ENCODE results near the gene CLDN24. TPM values are rescaled to one million over a fixed set of nuclear protein-coding genes. Genes with fewer than 3 reads are reported as not detected.
A peak's percentile ranks its signal among the peaks of the same experiment; 100 is the strongest.

CLDN24 gene
- total and polyA plus RNA-seq, 2 experiments from 2014 or later, result not detected

DNA sequence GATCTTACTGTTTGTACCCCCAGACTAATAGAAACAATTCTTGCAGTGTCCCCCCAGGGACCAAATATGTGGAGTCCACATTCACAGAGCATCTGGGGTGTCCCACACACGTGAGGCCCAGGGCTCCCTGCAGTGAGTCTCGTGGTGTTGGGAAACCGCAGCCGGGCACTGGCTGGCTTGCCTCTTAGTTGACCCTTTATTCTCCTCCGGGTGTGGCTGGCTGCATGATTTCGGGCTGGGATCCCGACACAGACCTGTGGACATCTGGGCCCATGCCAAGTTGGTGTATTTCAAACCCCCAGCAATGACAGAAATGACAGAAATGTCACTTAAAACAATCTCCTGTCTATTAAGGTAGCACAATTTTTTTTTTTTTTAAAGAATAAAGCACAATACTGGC is 15.6 kb upstream of the CLDN24 start:
- Histone ChIP-seq H3K4me1 (ENCODE audit: low read depth) (no peaks in the 10 kb centered on the region), H3K27me3 (no peaks in the 10 kb centered on the region), H3K36me3 (no peaks in the 10 kb centered on the region), H3K9me3 (ENCODE audit: low read depth) (no peaks in the 10 kb centered on the region), H3K27ac (no peak overlapping the region), H3K4me3 (no peak overlapping the region)
- TF ChIP-seq, protein P1, sequence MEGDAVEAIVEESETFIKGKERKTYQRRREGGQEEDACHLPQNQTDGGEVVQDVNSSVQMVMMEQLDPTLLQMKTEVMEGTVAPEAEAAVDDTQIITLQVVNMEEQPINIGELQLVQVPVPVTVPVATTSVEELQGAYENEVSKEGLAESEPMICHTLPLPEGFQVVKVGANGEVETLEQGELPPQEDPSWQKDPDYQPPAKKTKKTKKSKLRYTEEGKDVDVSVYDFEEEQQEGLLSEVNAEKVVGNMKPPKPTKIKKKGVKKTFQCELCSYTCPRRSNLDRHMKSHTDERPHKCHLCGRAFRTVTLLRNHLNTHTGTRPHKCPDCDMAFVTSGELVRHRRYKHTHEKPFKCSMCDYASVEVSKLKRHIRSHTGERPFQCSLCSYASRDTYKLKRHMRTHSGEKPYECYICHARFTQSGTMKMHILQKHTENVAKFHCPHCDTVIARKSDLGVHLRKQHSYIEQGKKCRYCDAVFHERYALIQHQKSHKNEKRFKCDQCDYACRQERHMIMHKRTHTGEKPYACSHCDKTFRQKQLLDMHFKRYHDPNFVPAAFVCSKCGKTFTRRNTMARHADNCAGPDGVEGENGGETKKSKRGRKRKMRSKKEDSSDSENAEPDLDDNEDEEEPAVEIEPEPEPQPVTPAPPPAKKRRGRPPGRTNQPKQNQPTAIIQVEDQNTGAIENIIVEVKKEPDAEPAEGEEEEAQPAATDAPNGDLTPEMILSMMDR (IDR thresholded peaks at IDR 0.05; ENCODE audit: low read depth, low read length), result no peak
- no peak for DNase-seq (ENCODE audit: low read depth in 1 of 2, low spot score in 1 of 2)

DNA sequence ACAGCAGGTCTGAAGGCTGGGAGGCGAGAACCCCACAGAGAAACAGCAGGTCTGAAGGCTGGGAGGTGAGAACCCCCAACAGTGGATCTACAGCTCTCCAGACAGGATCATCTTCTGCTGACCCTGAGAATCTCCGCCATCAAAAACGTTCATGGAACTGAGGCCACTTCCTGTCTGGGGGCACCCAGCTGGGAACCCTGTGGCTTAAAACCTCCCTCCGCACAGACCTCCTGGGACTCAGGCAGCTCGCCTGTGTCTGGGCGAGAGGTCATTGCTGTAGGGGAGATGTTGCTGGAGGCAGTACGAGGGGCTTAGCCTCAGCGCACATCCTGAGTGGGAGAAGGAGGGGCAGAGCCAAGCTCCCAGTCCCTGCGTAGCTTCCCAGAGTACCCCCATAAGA is 15.1 kb upstream of the CLDN24 start:
- no peak overlapping the region for H3K4me3 ChIP-seq
- no peaks in the 10 kb centered on the region for H3K4me1 ChIP-seq (ENCODE audit: low read depth)
- TF ChIP-seq, protein P1 (IDR thresholded peaks at IDR 0.05; ENCODE audit: low read depth, low read length), result no peak
- H3K9me3 ChIP-seq (ENCODE audit: low read depth), result no peaks in the 10 kb centered on the region
- no peaks in the 10 kb centered on the region for H3K27me3 ChIP-seq
- no peaks in the 10 kb centered on the region for H3K36me3 ChIP-seq
- H3K27ac ChIP-seq, result no peak overlapping the region
- DNase-seq (ENCODE audit: low read depth in 1 of 2, low spot score in 1 of 2), result no peak

- TF ChIP-seq, protein P1 (IDR thresholded peaks at IDR 0.05; ENCODE audit: low read depth, low read length), result no peak
- Histone ChIP-seq H3K4me3 (no peak overlapping the region), H3K4me1 (ENCODE audit: low read depth) (no peaks in the 10 kb centered on the region), H3K9me3 (ENCODE audit: low read depth) (no peaks in the 10 kb centered on the region), H3K27ac (no peak overlapping the region), H3K36me3 (no peaks in the 10 kb centered on the region), H3K27me3 (no peaks in the 10 kb centered on the region)
- DNase-seq (ENCODE audit: low read depth in 1 of 2, low spot score in 1 of 2), result peak in 1 of 2 donors; percentile 87
Observed at GRCh38 chr4:183335369-183335940, 13.2 kb upstream of the CLDN24 start.

DNA sequence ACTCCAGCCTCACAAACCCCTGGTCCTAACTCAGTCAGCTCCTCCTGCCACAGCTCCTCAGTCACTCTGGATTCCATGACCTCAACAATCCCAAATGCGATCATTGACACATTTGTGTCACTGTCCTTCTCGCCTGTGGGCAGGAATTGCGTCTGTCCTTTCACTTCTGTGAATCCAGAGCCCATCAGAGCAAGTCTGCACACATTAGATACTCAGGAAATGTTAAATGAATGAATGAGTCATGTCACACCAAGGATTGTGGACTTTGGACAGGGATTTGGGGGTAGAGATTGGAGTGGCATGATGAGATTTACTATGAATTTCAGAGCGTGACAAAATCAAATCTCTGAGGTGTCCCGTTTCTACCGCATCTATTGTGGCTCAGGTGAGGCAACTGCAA is 11.8 kb upstream of the CLDN24 start:
- no peaks in the 10 kb centered on the region for H3K27me3 ChIP-seq
- DNase-seq (ENCODE audit: low read depth in 1 of 2, low spot score in 1 of 2), result no peak

DNA sequence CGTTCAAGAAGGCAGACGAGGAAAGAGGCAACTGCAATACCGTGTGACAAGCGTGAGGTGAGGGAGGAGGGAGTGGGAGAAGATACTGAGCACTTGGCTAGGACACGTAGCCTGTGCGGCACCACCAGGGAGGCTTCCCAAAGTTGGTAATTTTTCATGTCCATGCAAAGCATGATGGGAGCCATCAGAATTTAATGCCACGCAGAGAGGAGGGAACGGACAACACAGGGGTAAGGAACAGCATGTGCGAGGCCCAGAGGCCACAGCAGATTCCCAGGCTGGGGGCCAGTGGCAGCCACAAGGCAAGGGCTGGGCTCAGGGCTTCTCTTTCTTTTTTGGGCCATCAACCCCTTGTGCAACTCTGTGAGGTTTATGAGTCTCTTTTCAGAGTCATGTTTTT is 11.0 kb upstream of the CLDN24 start:
- TF ChIP-seq, protein P1 (IDR thresholded peaks at IDR 0.05; ENCODE audit: low read depth, low read length), result no peak
- H3K27ac ChIP-seq, result no peak overlapping the region
- no peak overlapping the region for H3K4me3 ChIP-seq
- H3K4me1 ChIP-seq (ENCODE audit: low read depth), result no peaks in the 10 kb centered on the region
- no peaks in the 10 kb centered on the region for H3K9me3 ChIP-seq (ENCODE audit: low read depth)
- H3K36me3 ChIP-seq, result no peaks in the 10 kb centered on the region
- DNase-seq (ENCODE audit: low read depth in 1 of 2, low spot score in 1 of 2), result no peak
- H3K27me3 ChIP-seq, result no peaks in the 10 kb centered on the region

More for the DNA sequence above, 11.8 kb upstream of the CLDN24 start:
- Histone ChIP-seq H3K36me3 (no peaks in the 10 kb centered on the region), H3K9me3 (ENCODE audit: low read depth) (no peaks in the 10 kb centered on the region), H3K4me3 (no peak overlapping the region), H3K4me1 (ENCODE audit: low read depth) (no peaks in the 10 kb centered on the region), H3K27ac (no peak overlapping the region)
- TF ChIP-seq, protein P1 (IDR thresholded peaks at IDR 0.05; ENCODE audit: low read depth, low read length), result no peak
